Suprapubic skin (tissue), 4 donors: Measurements from ENCODE around the gene NSUN5.
"Not testable (repeated sequence)": the region's sequence is repeated elsewhere in the genome, so short reads cannot be mapped to it uniquely, and the experiment has no call there.

Experiments
- CTCF ChIP-seq, 2 donors: fragments of 200-600 bp in 1 of 2; fragments of 450-650 bp in 1 of 2; sonication (generic) in 1 of 2; IDR thresholded peaks; one replicate each; pipeline ENCODE4 v1.5.1; 2016 to 2019; ENCODE audit warnings: antibody characterized with exemption in 2 of 2, mild to moderate bottlenecking in 1 of 2, moderate library complexity in 1 of 2
- EP300 ChIP-seq: sonication (generic); formaldehyde crosslinking; IDR thresholded peaks from one replicate; pipeline ENCODE4 v1.6.1; 2017; ENCODE audit warnings: antibody characterized with exemption
- POLR2A ChIP-seq, 2 donors: fragments of 450-650 bp; IDR thresholded peaks; one replicate each; pipeline ENCODE4 v1.6.1; 2017; ENCODE audit warnings: antibody characterized with exemption in 2 of 2, mild to moderate bottlenecking in 2 of 2, moderate library complexity in 2 of 2
- POLR2AphosphoS5 ChIP-seq, 3 donors: sonication (generic); formaldehyde crosslinking; IDR thresholded peaks; one replicate each; pipeline ENCODE4 v1.6.1; 2017; ENCODE audit warnings: antibody characterized with exemption in 3 of 3

- TF ChIP-seq CTCF (IDR thresholded peaks at IDR 0.05); EP300; POLR2A (IDR thresholded peaks at IDR 0.05); POLR2AphosphoS5 (IDR thresholded peaks at IDR 0.05): not testable (repeated sequence)
Observed at GRCh38 chr7:73301108-73301507, 7.5 kb downstream of the NSUN5 start.
